Measurements from ENCODE around the gene SBK1. TPM values are rescaled to one million over a fixed set of nuclear protein-coding genes. Genes with fewer than 3 reads are reported as not detected.

SBK1 gene
- total and polyA plus RNA-seq, 2 of the 4 experiments (the other 2 are of a cell fraction), result under 0.01 to 0.05 TPM

DNA sequence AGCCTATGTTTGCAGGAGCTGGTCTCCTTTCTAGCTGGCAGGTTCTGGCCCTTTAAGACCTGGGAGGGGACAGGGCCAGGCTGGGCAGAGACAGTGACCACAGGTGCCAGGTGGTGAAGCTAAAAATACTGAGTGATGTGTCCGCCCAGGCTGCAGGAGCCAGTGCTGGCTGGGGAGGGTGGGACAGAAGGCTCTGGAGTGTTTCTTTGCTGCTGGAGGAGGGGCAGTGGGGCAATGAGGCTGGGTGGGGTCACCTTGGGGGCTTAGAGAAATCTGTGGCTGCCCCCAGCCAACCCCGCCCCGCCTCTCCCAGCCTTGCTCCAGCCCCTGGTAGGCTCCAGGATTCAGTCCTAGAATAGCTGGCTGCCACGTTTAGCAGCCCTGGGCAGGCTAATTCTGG is 30.4 kb upstream of the SBK1 start:
- Histone ChIP-seq H3K9me3 (ENCODE audit: control insufficient read depth, insufficient read depth, low read length) (0 out of 2 replicates have a peak, but pooled peaks cover 2% of the 10 kb centered on the region), H2BK20ac (ENCODE audit: low read depth, low read length) (no peak overlapping the region), H4K8ac (ENCODE audit: low read depth in 2 of 2, low read length in 2 of 2) (no peak overlapping the region), H2AFZ (replicated peaks; ENCODE audit: low read length, poor library complexity) (no peak overlapping the region), H3K9ac (ENCODE audit: low read depth, low read length) (no peak overlapping the region), H2BK15ac (ENCODE audit: low read depth, low read length) (no peak overlapping the region), H2AK5ac (ENCODE audit: low read depth, low read length) (no peak overlapping the region), H3K4me3 (ENCODE audit: insufficient read depth, low read depth, low read length) (no peak overlapping the region), H3K14ac (replicated peaks; ENCODE audit: low read depth, low read length) (no peak overlapping the region), H4K91ac (ENCODE audit: insufficient read depth, low read depth, low read length) (no peak overlapping the region), H3K56ac (ENCODE audit: extremely low read depth, insufficient read depth, low read length) (no peak overlapping the region), H3K79me1 (ENCODE audit: low read depth in 1 of 2, low read length in 2 of 2) (no peaks in the 10 kb centered on the region), H3K27me3 (ENCODE audit: control insufficient read depth, insufficient read depth, low read length) (peaks cover 65% of the 10 kb centered on the region), H3K9me1 (ENCODE audit: insufficient read depth, low read length) (no peaks in the 10 kb centered on the region), H2AK9ac (replicated peaks; ENCODE audit: low read depth, low read length, poor library complexity) (no peak overlapping the region), H4K20me1 (ENCODE audit: insufficient read depth, low read length) (no peaks in the 10 kb centered on the region), H3K36me3 (ENCODE audit: control insufficient read depth, insufficient read depth, low read length) (no peaks in the 10 kb centered on the region), H3K4ac (ENCODE audit: low read depth, low read length) (no peak overlapping the region), H3K4me1 (ENCODE audit: control insufficient read depth, insufficient read depth, low read length) (no peaks in the 10 kb centered on the region), H3K18ac (ENCODE audit: low read depth, low read length) (no peak overlapping the region), H2BK5ac (ENCODE audit: low read depth, low read length, poor library complexity, severe bottlenecking) (no peak overlapping the region), H4K5ac (ENCODE audit: low read depth, low read length) (no peak overlapping the region), H3K23ac (ENCODE audit: low read depth, low read length) (no peak overlapping the region), H3K27ac (ENCODE audit: insufficient read depth, low read length) (no peak overlapping the region), H3K4me2 (ENCODE audit: low read depth, low read length) (no peak overlapping the region), H2BK120ac (ENCODE audit: low read depth, low read length) (no peak overlapping the region)
- ChIA-PET POLR2A (ENCODE audit: unreplicated experiment) (no interaction called here), CTCF (no interaction called here)
- no peak for ATAC-seq (ENCODE audit: low read depth)
- in situ Hi-C loops (cut with MboI; ENCODE audit: low sequenced_read_pairs) (no loop called here), dilution Hi-C loops (cut with HindIII; ENCODE audit: low sequenced_read_pairs, unreplicated experiment) (no loop called here), intact Hi-C loops (cut with micrococcal nuclease) (no loop called here)
- 60% methylated on average over 1 of the region's 4 CpGs; no CpG with 5 or more reads in 1 of the 2 experiments for WGBS, 2 experiments (ENCODE audit: extremely low coverage in 2 of 2, insufficient read length in 1 of 2)
- DNase-seq, result no peak
- no TSS peak for BruUV-seq (replicated peaks)
- TF ChIP-seq FOS (IDR thresholded peaks at IDR 0.05; ENCODE audit: low read depth, low read length) (no peak), POLR2A (IDR thresholded peaks at IDR 0.05; ENCODE audit: low read depth, low read length) (no peak), MAZ (IDR thresholded peaks at IDR 0.05; ENCODE audit: borderline replicate concordance, low read depth, low read length) (no peak), MXI1 (IDR thresholded peaks at IDR 0.05; ENCODE audit: borderline replicate concordance, low read depth, low read length) (no peak), RAD21 (IDR thresholded peaks at IDR 0.05; ENCODE audit: low read length) (no peak), CHD1 (IDR thresholded peaks at IDR 0.05; ENCODE audit: low read depth, low read length) (no peak), CEBPB (IDR thresholded peaks at IDR 0.05; ENCODE audit: low read depth, low read length) (no peak), RCOR1 (IDR thresholded peaks at IDR 0.05; ENCODE audit: insufficient replicate concordance, low read length) (no peak)
- TF ChIP-seq, protein P1, sequence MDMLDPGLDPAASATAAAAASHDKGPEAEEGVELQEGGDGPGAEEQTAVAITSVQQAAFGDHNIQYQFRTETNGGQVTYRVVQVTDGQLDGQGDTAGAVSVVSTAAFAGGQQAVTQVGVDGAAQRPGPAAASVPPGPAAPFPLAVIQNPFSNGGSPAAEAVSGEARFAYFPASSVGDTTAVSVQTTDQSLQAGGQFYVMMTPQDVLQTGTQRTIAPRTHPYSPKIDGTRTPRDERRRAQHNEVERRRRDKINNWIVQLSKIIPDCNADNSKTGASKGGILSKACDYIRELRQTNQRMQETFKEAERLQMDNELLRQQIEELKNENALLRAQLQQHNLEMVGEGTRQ (IDR thresholded peaks at IDR 0.05; ENCODE audit: low read depth, low read length), result no peak
- TF ChIP-seq, protein P2, sequence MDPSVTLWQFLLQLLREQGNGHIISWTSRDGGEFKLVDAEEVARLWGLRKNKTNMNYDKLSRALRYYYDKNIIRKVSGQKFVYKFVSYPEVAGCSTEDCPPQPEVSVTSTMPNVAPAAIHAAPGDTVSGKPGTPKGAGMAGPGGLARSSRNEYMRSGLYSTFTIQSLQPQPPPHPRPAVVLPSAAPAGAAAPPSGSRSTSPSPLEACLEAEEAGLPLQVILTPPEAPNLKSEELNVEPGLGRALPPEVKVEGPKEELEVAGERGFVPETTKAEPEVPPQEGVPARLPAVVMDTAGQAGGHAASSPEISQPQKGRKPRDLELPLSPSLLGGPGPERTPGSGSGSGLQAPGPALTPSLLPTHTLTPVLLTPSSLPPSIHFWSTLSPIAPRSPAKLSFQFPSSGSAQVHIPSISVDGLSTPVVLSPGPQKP (IDR thresholded peaks at IDR 0.05; ENCODE audit: borderline replicate concordance, low read depth, low read length), result no peak

Data from IMR-90 (cell line).